Activated CD4-positive, alpha-beta memory T cell treated with anti-CD3 and anti-CD28 coated beads for 36 hours (primary cell): Measurements from ENCODE around the gene CHST11. TPM values are rescaled to one million over a fixed set of nuclear protein-coding genes. Genes with fewer than 3 reads are reported as not detected.

ENCODE experiments used
- CTCF ChIA-PET: fragments of 350-600 bp; sonication (Branson Sonifier 250); formaldehyde crosslinking; loops from one replicate; lab custom pipeline; 2021; ENCODE audit warnings: antibody characterized with exemption, inconsistent platforms; lab: Charles Lee
- POLR2A ChIA-PET: fragments of 350-600 bp; sonication (Branson Sonifier 250); formaldehyde crosslinking; loops from one replicate; lab custom pipeline; 2021; ENCODE audit warnings: antibody characterized with exemption; lab: Charles Lee
- DNase-seq: peaks from one replicate; pipeline ENCODE4 v3.0.0-alpha.2; 2020
- H3K27ac Mint-ChIP-seq: one replicate; pipeline ENCODE4 v1.8.0; 2021; ENCODE audit warnings: mixed read lengths
- H3K27me3 Mint-ChIP-seq: one replicate; pipeline ENCODE4 v1.8.0; 2021; ENCODE audit warnings: mixed read lengths
- H3K36me3 Mint-ChIP-seq: one replicate; pipeline ENCODE4 v1.8.0; 2021; ENCODE audit warnings: mixed read lengths
- H3K4me1 Mint-ChIP-seq: one replicate; pipeline ENCODE4 v1.8.0; 2021; ENCODE audit warnings: low read depth, mixed read lengths
- H3K4me3 Mint-ChIP-seq: one replicate; pipeline ENCODE4 v1.8.0; 2021; ENCODE audit warnings: mild to moderate bottlenecking, mixed read lengths
- H3K9me3 Mint-ChIP-seq: one replicate; pipeline ENCODE4 v1.8.0; 2021; ENCODE audit warnings: mixed read lengths
- intact Hi-C: fragments of 100-400 bp; cut with micrococcal nuclease; formaldehyde crosslinking; loops from one replicate; pipeline ENCODE4 v1.15.1; 2023
- total RNA-seq, 2 experiments: library from RNA; stranded (reverse); gene quantifications; one replicate each; pipeline ENCODE4 v1.2.3, GENCODE V29; 2021

Gene CHST11
- total RNA-seq, 2 experiments from 2014 or later, result 58.3 to 59.0 TPM

- ChIA-PET CTCF (interaction anchor here (0.8 to 1.0 kb wide), 2 partner anchors 54 to 329 kb away, joined by 3 to 4 read pairs; no protein-coding TSS in a partner anchor), POLR2A (interaction anchor here (0.6 to 1.0 kb wide), 2 partner anchors 93 to 212 kb away, joined by 3 read pairs; no protein-coding TSS in a partner anchor)
- H3K27me3 Mint-ChIP-seq, result no peaks in the 10 kb centered on the region
- H3K9me3 Mint-ChIP-seq, result no peaks in the 10 kb centered on the region
- no peak overlapping the region for H3K4me3 Mint-ChIP-seq
- H3K27ac Mint-ChIP-seq, result no peak overlapping the region
- no peaks in the 10 kb centered on the region for H3K36me3 Mint-ChIP-seq
- peaks cover 2% of the 10 kb centered on the region for H3K4me1 Mint-ChIP-seq
- intact Hi-C loops, result no loop called here
- no peak for DNase-seq
These were observed 21.0 kb upstream of the CHST11 start for GRCh38 chr12:104435765-104436164.

GRCh38 chr12:104436790-104437189, 20.0 kb upstream of the CHST11 start:
- intact Hi-C loops, result no loop called here
- H3K36me3 Mint-ChIP-seq, result no peaks in the 10 kb centered on the region
- no peak overlapping the region for H3K27ac Mint-ChIP-seq
- H3K4me3 Mint-ChIP-seq, result no peak overlapping the region
- H3K4me1 Mint-ChIP-seq, result peaks cover 2% of the 10 kb centered on the region
- H3K9me3 Mint-ChIP-seq, result no peaks in the 10 kb centered on the region
- ChIA-PET POLR2A (no interaction called here), CTCF (interaction anchor here (0.9 kb wide), 1 partner anchor 21 kb away, joined by 3 read pairs; no protein-coding TSS in a partner anchor)
- DNase-seq, result no peak
- no peaks in the 10 kb centered on the region for H3K27me3 Mint-ChIP-seq

- ChIA-PET CTCF (interaction anchor here (1.0 kb wide), 1 partner anchor 16 kb away, joined by 3 read pairs; no protein-coding TSS in a partner anchor), POLR2A (no interaction called here)
- H3K4me1 Mint-ChIP-seq, result peaks cover 2% of the 10 kb centered on the region
- no peak overlapping the region for H3K4me3 Mint-ChIP-seq
- no peak overlapping the region for H3K27ac Mint-ChIP-seq
- DNase-seq, result no peak
- intact Hi-C loops, result no loop called here
- H3K9me3 Mint-ChIP-seq, result no peaks in the 10 kb centered on the region
- H3K36me3 Mint-ChIP-seq, result no peaks in the 10 kb centered on the region
- no peaks in the 10 kb centered on the region for H3K27me3 Mint-ChIP-seq
These were observed 18.6 kb upstream of the CHST11 start for GRCh38 chr12:104438134-104438533.

- Mint-ChIP-seq H3K4me1 (peaks cover 2% of the 10 kb centered on the region), H3K27ac (no peak overlapping the region), H3K27me3 (no peaks in the 10 kb centered on the region), H3K9me3 (no peaks in the 10 kb centered on the region), H3K36me3 (no peaks in the 10 kb centered on the region), H3K4me3 (no peak overlapping the region)
- ChIA-PET POLR2A (no interaction called here), CTCF (no interaction called here)
- intact Hi-C loops, result no loop called here
- no peak for DNase-seq
These were observed 17.6 kb upstream of the CHST11 start for GRCh38 chr12:104439137-104439536.

GRCh38 chr12:104443008-104443407, 13.7 kb upstream of the CHST11 start:
- no peak overlapping the region for H3K27ac Mint-ChIP-seq
- no peaks in the 10 kb centered on the region for H3K9me3 Mint-ChIP-seq
- H3K4me3 Mint-ChIP-seq, result no peak overlapping the region
- CTCF ChIA-PET, result interaction anchor here (1.5 kb wide), 1 partner anchor 14 kb away, joined by 5 read pairs; the partner anchor contains the start of gene CHST11
- POLR2A ChIA-PET, result no interaction called here
- H3K36me3 Mint-ChIP-seq, result no peaks in the 10 kb centered on the region
- H3K4me1 Mint-ChIP-seq, result no peaks in the 10 kb centered on the region
- intact Hi-C loops, result no loop called here
- no peak for DNase-seq
- H3K27me3 Mint-ChIP-seq, result no peaks in the 10 kb centered on the region

- Mint-ChIP-seq H3K27me3 (no peaks in the 10 kb centered on the region), H3K4me3 (no peak overlapping the region), H3K36me3 (no peaks in the 10 kb centered on the region), H3K27ac (no peak overlapping the region), H3K9me3 (peaks cover 7% of the 10 kb centered on the region), H3K4me1 (no peaks in the 10 kb centered on the region)
- POLR2A ChIA-PET, result no interaction called here
- intact Hi-C loops, result no loop called here
- CTCF ChIA-PET, result no interaction called here
- no peak for DNase-seq
These were observed 9.9 kb upstream of the CHST11 start for GRCh38 chr12:104446646-104447421.

- no peak for DNase-seq
- Mint-ChIP-seq H3K36me3 (no peaks in the 10 kb centered on the region), H3K9me3 (peaks cover 7% of the 10 kb centered on the region), H3K4me1 (no peaks in the 10 kb centered on the region), H3K4me3 (no peak overlapping the region), H3K27me3 (no peaks in the 10 kb centered on the region), H3K27ac (no peak overlapping the region)
- intact Hi-C loops, result no loop called here
- CTCF ChIA-PET, result no interaction called here
- POLR2A ChIA-PET, result interaction anchor here (0.5 kb wide), 1 partner anchor 521 kb away, joined by 3 read pairs; no protein-coding TSS in a partner anchor
These were observed 8.7 kb upstream of the CHST11 start for GRCh38 chr12:104448031-104448430.

- H3K27me3 Mint-ChIP-seq, result no peaks in the 10 kb centered on the region
- CTCF ChIA-PET, result no interaction called here
- intact Hi-C loops, result no loop called here
- no peak for DNase-seq
- no peaks in the 10 kb centered on the region for H3K36me3 Mint-ChIP-seq
- H3K4me1 Mint-ChIP-seq, result no peaks in the 10 kb centered on the region
- no peak overlapping the region for H3K4me3 Mint-ChIP-seq
- peaks cover 7% of the 10 kb centered on the region for H3K9me3 Mint-ChIP-seq
- no peak overlapping the region for H3K27ac Mint-ChIP-seq
- POLR2A ChIA-PET, result interaction anchor here (0.5 kb wide), 1 partner anchor 521 kb away, joined by 3 read pairs; no protein-coding TSS in a partner anchor
These were observed 8.3 kb upstream of the CHST11 start for GRCh38 chr12:104448451-104448850.

- no peak for DNase-seq
- peaks cover 7% of the 10 kb centered on the region for H3K9me3 Mint-ChIP-seq
- POLR2A ChIA-PET, result no interaction called here
- H3K4me1 Mint-ChIP-seq, result no peaks in the 10 kb centered on the region
- CTCF ChIA-PET, result interaction anchor here (1.5 kb wide), 1 partner anchor 69 kb away, joined by 3 read pairs; no protein-coding TSS in a partner anchor
- no peak overlapping the region for H3K27ac Mint-ChIP-seq
- intact Hi-C loops, result no loop called here
- no peaks in the 10 kb centered on the region for H3K27me3 Mint-ChIP-seq
- no peak overlapping the region for H3K4me3 Mint-ChIP-seq
- no peaks in the 10 kb centered on the region for H3K36me3 Mint-ChIP-seq
These were observed 6.0 kb upstream of the CHST11 start for GRCh38 chr12:104450700-104451099.

- no peaks in the 10 kb centered on the region for H3K36me3 Mint-ChIP-seq
- H3K27ac Mint-ChIP-seq, result no peak overlapping the region
- H3K9me3 Mint-ChIP-seq, result peaks cover 7% of the 10 kb centered on the region
- H3K4me3 Mint-ChIP-seq, result no peak overlapping the region
- ChIA-PET CTCF (interaction anchor here (1.5 kb wide), 1 partner anchor 70 kb away, joined by 3 read pairs; no protein-coding TSS in a partner anchor), POLR2A (no interaction called here)
- no peaks in the 10 kb centered on the region for H3K27me3 Mint-ChIP-seq
- DNase-seq, result no peak
- intact Hi-C loops, result no loop called here
- H3K4me1 Mint-ChIP-seq, result peaks cover 7% of the 10 kb centered on the region
These were observed 4.7 kb upstream of the CHST11 start for GRCh38 chr12:104452087-104452486.

- peaks cover 7% of the 10 kb centered on the region for H3K4me1 Mint-ChIP-seq
- peaks cover 7% of the 10 kb centered on the region for H3K9me3 Mint-ChIP-seq
- H3K4me3 Mint-ChIP-seq, result no peak overlapping the region
- ChIA-PET CTCF (interaction anchor here (1.0 kb wide), 1 partner anchor 72 kb away, joined by 3 read pairs; no protein-coding TSS in a partner anchor), POLR2A (no interaction called here)
- peaks cover 4% of the 10 kb centered on the region for H3K36me3 Mint-ChIP-seq
- intact Hi-C loops, result no loop called here
- H3K27ac Mint-ChIP-seq, result no peak overlapping the region
- no peak for DNase-seq
- H3K27me3 Mint-ChIP-seq, result no peaks in the 10 kb centered on the region
These were observed 3.6 kb upstream of the CHST11 start for GRCh38 chr12:104453133-104453532.

- no peak overlapping the region for H3K4me3 Mint-ChIP-seq
- CTCF ChIA-PET, result no interaction called here
- peaks cover 11% of the 10 kb centered on the region for H3K36me3 Mint-ChIP-seq
- peaks cover 14% of the 10 kb centered on the region for H3K4me1 Mint-ChIP-seq
- no peak for DNase-seq
- intact Hi-C loops, result loop anchor here (5.0 kb wide), 4 partner anchors 73 to 502 kb away; partner anchors contain the start of genes EID3 and SLC41A2
- H3K27ac Mint-ChIP-seq, result no peak overlapping the region
- POLR2A ChIA-PET, result no interaction called here
- H3K9me3 Mint-ChIP-seq, result peaks cover 7% of the 10 kb centered on the region
- H3K27me3 Mint-ChIP-seq, result no peaks in the 10 kb centered on the region
These were observed 1.8 kb upstream of the CHST11 start for GRCh38 chr12:104454997-104455396.
